ENCODE measurements around the gene ACACA.
"Not testable (repeated sequence)": the region's sequence is repeated elsewhere in the genome, so short reads cannot be mapped to it uniquely, and the experiment has no call there.

Gene ACACA

GRCh38 chr17:37406635-37407461 lies at the start of gene ACACA, which contains the start of gene TADA2A:
Gene ACACA (minus strand): TSS chr17:37406836. CDS start chr17:37406299, 537 bp downstream.
Gene TADA2A (plus strand): TSS chr17:37406886. CDS start chr17:37411366, 4,480 bp downstream.
- peak; percentile 64 for DNase-seq (ENCODE audit: low read depth, low spot score)

GRCh38 chr17:37450112-37450511 lies 43.5 kb upstream of the ACACA start:
- no peak for DNase-seq (ENCODE audit: low read depth, low spot score)

- DNase-seq (ENCODE audit: low read depth, low spot score), result no peak
These were observed 41.0 kb upstream of the ACACA start for GRCh38 chr17:37447641-37448040.

GRCh38 chr17:37446027-37446426 lies 39.4 kb upstream of the ACACA start:
- no peak for DNase-seq (ENCODE audit: low read depth, low spot score)

GRCh38 chr17:37441369-37442014 lies 34.9 kb upstream of the ACACA start:
- not testable (repeated sequence) for DNase-seq (ENCODE audit: low read depth, low spot score)

GRCh38 chr17:37440424-37440823 lies 33.8 kb upstream of the ACACA start:
- no peak for DNase-seq (ENCODE audit: low read depth, low spot score)

- no peak for DNase-seq (ENCODE audit: low read depth, low spot score)
These were observed 31.5 kb upstream of the ACACA start for GRCh38 chr17:37438141-37438540.

GRCh38 chr17:37432671-37433070 lies 26.0 kb upstream of the ACACA start:
- no peak for DNase-seq (ENCODE audit: low read depth, low spot score)

GRCh38 chr17:37430051-37430627 lies 23.5 kb upstream of the ACACA start:
- no peak for DNase-seq (ENCODE audit: low read depth, low spot score)

- no peak for DNase-seq (ENCODE audit: low read depth, low spot score)
These were observed 22.8 kb upstream of the ACACA start for GRCh38 chr17:37429453-37429852.

- DNase-seq (ENCODE audit: low read depth, low spot score), result no peak
These were observed 22.4 kb upstream of the ACACA start for GRCh38 chr17:37429039-37429438.

- DNase-seq (ENCODE audit: low read depth, low spot score), result no peak
These were observed 18.6 kb upstream of the ACACA start for GRCh38 chr17:37425268-37425667.

- no peak for DNase-seq (ENCODE audit: low read depth, low spot score)
These were observed 16.5 kb upstream of the ACACA start for GRCh38 chr17:37422971-37423625.

- DNase-seq (ENCODE audit: low read depth, low spot score), result no peak
These were observed 11.2 kb upstream of the ACACA start for GRCh38 chr17:37417852-37418251.

- DNase-seq (ENCODE audit: low read depth, low spot score), result no peak
These were observed 7.4 kb upstream of the ACACA start for GRCh38 chr17:37413875-37414519.

GRCh38 chr17:37410357-37410756 lies 3.7 kb upstream of the ACACA start:
- no peak for DNase-seq (ENCODE audit: low read depth, low spot score)

GRCh38 chr17:37408145-37408479 lies 1.5 kb upstream of the ACACA start:
- not testable (repeated sequence) for DNase-seq (ENCODE audit: low read depth, low spot score)

- no peak for DNase-seq (ENCODE audit: low read depth, low spot score)
These were observed 541 bp downstream of the ACACA start for GRCh38 chr17:37405955-37406634.

GRCh38 chr17:37405522-37405921 lies 1.1 kb downstream of the ACACA start:
- DNase-seq (ENCODE audit: low read depth, low spot score), result not testable (repeated sequence)

GRCh38 chr17:37400505-37400904 lies 6.1 kb downstream of the ACACA start:
- no peak for DNase-seq (ENCODE audit: low read depth, low spot score)

GRCh38 chr17:37399265-37399803 lies 7.3 kb downstream of the ACACA start:
- no peak for DNase-seq (ENCODE audit: low read depth, low spot score)
